Heart left ventricle (tissue), 16 donors: ENCODE results near the gene RPLP2. TPM values are rescaled to one million over a fixed set of nuclear protein-coding genes. Genes with fewer than 3 reads are reported as not detected.

Source experiments
- ATAC-seq, 4 donors: fragments of 200-7000 bp; cut with Tn5 transposase; one replicate each; pipeline ENCODE4 v1.9.1; 2020 to 2022; ENCODE audit warnings: moderate library complexity in 4 of 4, mild to moderate bottlenecking in 3 of 4, moderate number of reproducible peaks in 1 of 4
- DNase-seq, 5 donors: peaks; one replicate each; pipeline ENCODE4 v3.0.0-alpha.2; 2020
- H3K27ac ChIP-seq, 12 donors: fragments of 200-600 bp; sonication (generic) in 4 of 12; one replicate each; pipeline versions ENCODE4 v1.5.0 to v1.8.0; 2016 to 2022; ENCODE audit warnings: mild to moderate bottlenecking in 2 of 12
- H3K27me3 ChIP-seq, 9 donors: fragments of 200-600 bp; sonication (generic) in 2 of 9; one replicate each; pipeline versions ENCODE4 v1.5.1 to v1.8.0; 2016 to 2022; ENCODE audit warnings: mild to moderate bottlenecking in 3 of 9
- H3K36me3 ChIP-seq, 9 donors: fragments of 200-600 bp; sonication (generic) in 2 of 9; one replicate each; pipeline versions ENCODE4 v1.5.0 to v1.8.0; 2018 to 2022; ENCODE audit warnings: mild to moderate bottlenecking in 2 of 9
- H3K4me1 ChIP-seq, 12 donors: fragments of 200-600 bp; sonication (generic) in 4 of 12; one replicate each; pipeline versions ENCODE4 v1.5.0 to v1.8.0; 2016 to 2022; ENCODE audit warnings: mild to moderate bottlenecking in 3 of 12
- H3K4me3 ChIP-seq, 12 donors: fragments of 200-600 bp; sonication (generic) in 4 of 12; one replicate each; pipeline versions ENCODE4 v1.5.0 to v1.8.0; 2017 to 2022; ENCODE audit warnings: mild to moderate bottlenecking in 9 of 12, moderate library complexity in 4 of 12
- H3K9me3 ChIP-seq, 12 donors: fragments of 200-600 bp; sonication (generic) in 4 of 12; one replicate each; pipeline versions ENCODE4 v1.5.0 to v1.8.0; 2016 to 2022; ENCODE audit warnings: mild to moderate bottlenecking in 1 of 12
- CTCF ChIP-seq, 12 donors: fragments of 200-600 bp; sonication (generic) in 4 of 12; IDR thresholded peaks; one replicate each; pipeline versions ENCODE4 v1.5.0 to v1.8.0; 2018 to 2022; ENCODE audit warnings: antibody characterized with exemption in 12 of 12, mild to moderate bottlenecking in 5 of 12
- POLR2A ChIP-seq, 2 donors: fragments of 450-650 bp; IDR thresholded peaks; one replicate each; pipeline ENCODE4 v1.6.1; 2017; ENCODE audit warnings: antibody characterized with exemption in 2 of 2, mild to moderate bottlenecking in 2 of 2, moderate library complexity in 2 of 2
- WGBS, 4 donors: extraction: QIAGEN DNeasy Blood & Tissue Kit in 2 of 4; methylation state at CpG; one replicate each; pipeline versions ENCODE4 v1.1.5 to v1.1.7; 2013 to 2018; 5-methylcytosine and 5-hydroxymethylcytosine counted together
- intact Hi-C, 10 donors: fragments of 100-400 bp; cut with DNase I; formaldehyde crosslinking; loops; one replicate each; pipeline versions ENCODE4 v1.11.1 to v1.14.2; 2022
- polyA plus RNA-seq, 2 donors: library from polyadenylated mRNA; stranded (reverse); fragments of 200-250 nt; gene quantifications; one replicate each; pipeline ENCODE4 v1.2.3, GENCODE V29; 2013
- total RNA-seq, 9 donors: library from RNA; depleted of rRNA in 2 of 9; stranded (reverse); fragments of >200 nt in 2 of 9; fragmentation: NEBNext Ultra II Directional in 3 of 9; extraction: Animal tissue kit (Norgen Biotek cat#: 25700) in 3 of 9; gene quantifications; one replicate each; pipeline versions ENCODE4 v1.1.0 to v1.2.4, GENCODE V29; 2016 to 2023
- donor health status: ischemic (EF 13 %, LVEDD 7.1; RV severe dilation, severe dysfunction).
- donor health status: healthy with polysubstance abuse.
- donor health status: DM: no; HTN: yes; CAD: no.
- donor health status: DM: no; HTN: no; CAD: no.
- donor health status: ischemic (EF 25% LVEDD 6.9; RV normal size, moderate dysfunction).
- donor health status: ischemic (EF 25% LVEDD 5.7; RV mildly dilated, moderate dysfunction).
- donor health status: healthy.
- donor health status: DM: yes; HTN: yes; CAD: no.
- donor health status: ischemic (EF 35%, LVEDD 5.7; RV mildly dilated, moderate dysfunction).
- donor health status: nonischemic (EF 11% LVEDD 7.7; RV severe dilation, severe dysfunction).
- donor health status: DM: yes; HTN: yes; CAD: no.
- donor health status: PGD.
- donor health status: ischemic (EF 29% LVEDD 5.4; RV normal size, mild dysfunction).
- donor health status: nonischemic (EF 23%, LVEDD 6.1; RV moderate dilation, normal function).

RPLP2 gene
- total and polyA plus RNA-seq, 11 donors = 236 to 1,652 (median 969) TPM

GRCh38 chr11:862081-862661, 52.4 kb downstream of the RPLP2 start:
- Histone ChIP-seq H3K4me1 (peaks cover 4 to 25% (median 12%) of the 10 kb centered on the region in 12 donors), H3K4me3 (no peak overlapping the region), H3K27me3 (no peaks in the 10 kb centered on the region), H3K36me3 (peaks cover 0 to 45% (median 35%) of the 10 kb centered on the region in 9 donors), H3K27ac (no peak overlapping the region), H3K9me3 (no peaks in the 10 kb centered on the region)
- intact Hi-C loops = no loop called here
- DNase-seq (peak in 1 of 5 donors; percentile 50), ATAC-seq (no peak)
- 51 to 57% (median 54%) methylated on average over 6 to 20 of the region's 20 CpGs for WGBS, 4 donors
- TF ChIP-seq CTCF (IDR thresholded peaks at IDR 0.05) (no peak), POLR2A (IDR thresholded peaks at IDR 0.05) (no peak)

Other genes with a start within 250 kb of the RPLP2 start
- 1 to 10 TPM in 2 of 9 donors, under 1 TPM in 5, not detected in 2; 0.10 to 1.6 (median 0.36) TPM for gene LMNTD2, start 249.2 kb upstream of the RPLP2 start, total RNA-seq
- under 1 TPM; 0.32 to 0.53 TPM for gene LMNTD2, start 249.2 kb upstream of the RPLP2 start, polyA plus RNA-seq
- gene RASSF7, start 249.0 kb upstream of the RPLP2 start, total RNA-seq = 10 to 100 TPM in 1 of 9 donors, 1 to 10 TPM in 8; 1.1 to 15.5 (median 3.3) TPM
- gene RASSF7, start 249.0 kb upstream of the RPLP2 start, polyA plus RNA-seq = 10 to 100 TPM in 1 of 2 donors, 1 to 10 TPM in 1; 5.7 to 12.5 TPM
- 10 to 100 TPM; 11.6 to 21.3 (median 18.3) TPM for gene PHRF1, start 233.5 kb upstream of the RPLP2 start, total RNA-seq
- 10 to 100 TPM; 16.1 to 18.1 TPM for gene PHRF1, start 233.5 kb upstream of the RPLP2 start, polyA plus RNA-seq
- gene IRF7, start 194.0 kb upstream of the RPLP2 start, total RNA-seq = 10 to 100 TPM in 7 of 9 donors, 1 to 10 TPM in 2; 5.5 to 30.6 (median 14.9) TPM
- gene IRF7, start 194.0 kb upstream of the RPLP2 start, polyA plus RNA-seq = 10 to 100 TPM in 1 of 2 donors, 1 to 10 TPM in 1; 9.5 to 21.1 TPM
- not detected for gene CDHR5, start 185.0 kb upstream of the RPLP2 start, total RNA-seq
- gene CDHR5, start 185.0 kb upstream of the RPLP2 start, polyA plus RNA-seq = under 1 TPM in 1 of 2 donors, not detected in 1; 0.07 TPM
- under 1 TPM in 1 of 9 donors, not detected in 8; 0.81 TPM for gene SCT, start 182.8 kb upstream of the RPLP2 start, total RNA-seq
- gene SCT, start 182.8 kb upstream of the RPLP2 start, polyA plus RNA-seq = not detected
- 1 to 10 TPM in 1 of 9 donors, under 1 TPM in 5, not detected in 3; 0.20 to 1.0 (median 0.48) TPM for gene DRD4, start 172.7 kb upstream of the RPLP2 start, total RNA-seq
- under 1 TPM in 1 of 2 donors, not detected in 1; 0.07 TPM for gene DRD4, start 172.7 kb upstream of the RPLP2 start, polyA plus RNA-seq
- gene DEAF1, start 114.7 kb upstream of the RPLP2 start, total RNA-seq = 10 to 100 TPM; 11.8 to 25.6 (median 15.1) TPM
- 10 to 100 TPM; 14.3 to 17.8 TPM for gene DEAF1, start 114.7 kb upstream of the RPLP2 start, polyA plus RNA-seq
- 10 to 100 TPM in 7 of 9 donors, 1 to 10 TPM in 2; 8.9 to 18.2 (median 15.0) TPM for gene TMEM80, start 114.2 kb upstream of the RPLP2 start, total RNA-seq
- gene TMEM80, start 114.2 kb upstream of the RPLP2 start, polyA plus RNA-seq = 10 to 100 TPM in 1 of 2 donors, 1 to 10 TPM in 1; 8.0 to 14.9 TPM
- 10 to 100 TPM in 1 of 9 donors, 1 to 10 TPM in 7, under 1 TPM in 1; 0.72 to 15.5 (median 1.5) TPM for gene EPS8L2, start 103.7 kb upstream of the RPLP2 start, total RNA-seq
- gene EPS8L2, start 103.7 kb upstream of the RPLP2 start, polyA plus RNA-seq = 1 to 10 TPM; 1.5 to 2.6 TPM
- gene TALDO1, start 62.5 kb upstream of the RPLP2 start, total RNA-seq = 100 to 1,000 TPM in 5 of 9 donors, 10 to 100 TPM in 4; 80.5 to 145 (median 105) TPM
- gene TALDO1, start 62.5 kb upstream of the RPLP2 start, polyA plus RNA-seq = 100 to 1,000 TPM in 1 of 2 donors, 10 to 100 TPM in 1; 66.9 to 123 TPM
- 10 to 100 TPM; 13.4 to 30.8 (median 21.5) TPM for gene GATD1, start 32.5 kb upstream of the RPLP2 start, total RNA-seq
- gene GATD1, start 32.5 kb upstream of the RPLP2 start, polyA plus RNA-seq = 10 to 100 TPM; 20.4 to 20.5 TPM
- 1 to 10 TPM in 1 of 9 donors, under 1 TPM in 6, not detected in 2; 0.25 to 1.1 (median 0.37) TPM for gene CEND1, start 19.9 kb upstream of the RPLP2 start, total RNA-seq
- under 1 TPM; 0.46 to 0.50 TPM for gene CEND1, start 19.9 kb upstream of the RPLP2 start, polyA plus RNA-seq
- 10 to 100 TPM in 1 of 9 donors, 1 to 10 TPM in 8; 2.1 to 12.8 (median 4.4) TPM for gene SLC25A22, start 11.7 kb upstream of the RPLP2 start, total RNA-seq
- gene SLC25A22, start 11.7 kb upstream of the RPLP2 start, polyA plus RNA-seq = 10 to 100 TPM in 1 of 2 donors, 1 to 10 TPM in 1; 2.6 to 12.7 TPM
- 10 to 100 TPM in 1 of 9 donors, 1 to 10 TPM in 8; 4.9 to 11.2 (median 6.6) TPM for gene PIDD1, start 4.7 kb upstream of the RPLP2 start, total RNA-seq
- 10 to 100 TPM in 1 of 2 donors, 1 to 10 TPM in 1; 5.5 to 11.8 TPM for gene PIDD1, start 4.7 kb upstream of the RPLP2 start, polyA plus RNA-seq
- gene PNPLA2, start 8.9 kb downstream of the RPLP2 start, total RNA-seq = 100 to 1,000 TPM; 141 to 348 (median 232) TPM
- 100 to 1,000 TPM; 112 to 133 TPM for gene PNPLA2, start 8.9 kb downstream of the RPLP2 start, polyA plus RNA-seq
- 10 to 100 TPM; 13.3 to 22.4 (median 17.7) TPM for gene CRACR2B, start 18.0 kb downstream of the RPLP2 start, total RNA-seq
- 10 to 100 TPM in 1 of 2 donors, 1 to 10 TPM in 1; 8.8 to 43.5 TPM for gene CRACR2B, start 18.0 kb downstream of the RPLP2 start, polyA plus RNA-seq
- 100 to 1,000 TPM; 323 to 682 (median 454) TPM for gene CD151, start 23.0 kb downstream of the RPLP2 start, total RNA-seq
- gene CD151, start 23.0 kb downstream of the RPLP2 start, polyA plus RNA-seq = 100 to 1,000 TPM; 560 to 817 TPM
- 100 to 1,000 TPM in 8 of 9 donors, 10 to 100 TPM in 1; 74.4 to 267 (median 207) TPM for gene POLR2L, start 32.6 kb downstream of the RPLP2 start, total RNA-seq
- gene POLR2L, start 32.6 kb downstream of the RPLP2 start, polyA plus RNA-seq = 100 to 1,000 TPM; 217 to 227 TPM
- 10 to 100 TPM; 22.7 to 93.0 (median 31.3) TPM for gene TSPAN4, start 32.9 kb downstream of the RPLP2 start, total RNA-seq
- gene TSPAN4, start 32.9 kb downstream of the RPLP2 start, polyA plus RNA-seq = 10 to 100 TPM; 31.2 to 52.5 TPM
- 10 to 100 TPM; 42.0 to 87.7 (median 58.9) TPM for gene CHID1, start 100.8 kb downstream of the RPLP2 start, total RNA-seq
- gene CHID1, start 100.8 kb downstream of the RPLP2 start, polyA plus RNA-seq = 10 to 100 TPM; 30.8 to 55.3 TPM
- gene AP2A2, start 115.9 kb downstream of the RPLP2 start, total RNA-seq = 10 to 100 TPM; 30.2 to 71.4 (median 40.0) TPM
- 10 to 100 TPM; 20.4 to 28.7 TPM for gene AP2A2, start 115.9 kb downstream of the RPLP2 start, polyA plus RNA-seq
- not detected for gene MUC6, start 226.8 kb downstream of the RPLP2 start, total RNA-seq
- under 1 TPM; 0.04 to 0.06 TPM for gene MUC6, start 226.8 kb downstream of the RPLP2 start, polyA plus RNA-seq